GM18499 (cell line): ENCODE results near the gene SNX17.
A peak's percentile ranks its signal among the peaks of the same experiment; 100 is the strongest.
"Not testable (repeated sequence)": the region's sequence is repeated elsewhere in the genome, so short reads cannot be mapped to it uniquely, and the experiment has no call there.

Experiments used
- ATAC-seq: cut with Tn5 transposase; IDR thresholded peaks from one replicate; pipeline ENCODE4 v1.9.1; 2021; ENCODE audit warnings: moderate number of reproducible peaks; ENCODE audit not compliant: insufficient read depth, unreplicated experiment

SNX17 gene, protein sequence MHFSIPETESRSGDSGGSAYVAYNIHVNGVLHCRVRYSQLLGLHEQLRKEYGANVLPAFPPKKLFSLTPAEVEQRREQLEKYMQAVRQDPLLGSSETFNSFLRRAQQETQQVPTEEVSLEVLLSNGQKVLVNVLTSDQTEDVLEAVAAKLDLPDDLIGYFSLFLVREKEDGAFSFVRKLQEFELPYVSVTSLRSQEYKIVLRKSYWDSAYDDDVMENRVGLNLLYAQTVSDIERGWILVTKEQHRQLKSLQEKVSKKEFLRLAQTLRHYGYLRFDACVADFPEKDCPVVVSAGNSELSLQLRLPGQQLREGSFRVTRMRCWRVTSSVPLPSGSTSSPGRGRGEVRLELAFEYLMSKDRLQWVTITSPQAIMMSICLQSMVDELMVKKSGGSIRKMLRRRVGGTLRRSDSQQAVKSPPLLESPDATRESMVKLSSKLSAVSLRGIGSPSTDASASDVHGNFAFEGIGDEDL

DNA sequence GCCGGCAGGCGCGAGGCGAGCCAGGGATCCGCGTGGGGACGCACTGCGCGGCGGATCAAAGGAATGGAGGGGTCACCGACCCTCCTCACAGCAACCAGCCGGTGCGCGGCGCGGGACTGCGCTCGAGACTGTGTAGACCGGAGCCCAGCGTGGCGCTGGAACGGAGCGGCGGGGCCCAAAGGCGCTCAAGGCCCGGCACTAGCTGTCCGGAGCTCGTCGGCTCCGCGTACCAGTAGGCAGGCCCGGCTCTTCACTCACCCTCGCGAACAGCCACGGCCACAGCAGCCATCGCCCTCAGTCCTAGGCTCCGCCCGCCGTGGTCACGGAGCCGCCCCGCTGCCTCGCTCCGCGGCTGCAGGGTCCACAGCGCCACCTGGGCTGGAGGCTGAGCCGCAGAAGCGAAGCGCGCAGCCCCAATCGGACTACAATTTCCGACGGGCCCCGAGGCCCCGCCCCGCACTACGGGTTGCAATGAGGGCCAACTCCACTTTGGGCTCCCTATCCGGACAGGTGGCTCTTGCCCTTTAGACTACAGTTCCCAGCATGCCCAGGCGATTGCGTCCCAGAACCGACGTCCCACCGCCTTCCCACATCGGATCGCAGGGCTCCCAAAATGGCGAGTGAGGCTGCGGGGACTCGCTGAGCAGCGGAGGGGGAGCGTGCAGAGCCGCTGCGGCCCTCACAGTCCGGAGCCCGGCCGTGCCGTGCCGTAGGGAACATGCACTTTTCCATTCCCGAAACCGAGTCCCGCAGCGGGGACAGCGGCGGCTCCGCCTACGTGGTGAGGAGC lies at the start of gene SNX17, which contains the start of gene EIF2B4:
Gene SNX17, plus strand, starts transcription at position 591 of the 790 bp plus-strand sequence. Its CDS starts 128 bp downstream, at position 719.
Gene EIF2B4, minus strand, starts transcription at position 313 of the 790 bp plus-strand sequence. Its CDS starts 24 bp downstream, at position 289.
- ATAC-seq, result peak; percentile 74

DNA sequence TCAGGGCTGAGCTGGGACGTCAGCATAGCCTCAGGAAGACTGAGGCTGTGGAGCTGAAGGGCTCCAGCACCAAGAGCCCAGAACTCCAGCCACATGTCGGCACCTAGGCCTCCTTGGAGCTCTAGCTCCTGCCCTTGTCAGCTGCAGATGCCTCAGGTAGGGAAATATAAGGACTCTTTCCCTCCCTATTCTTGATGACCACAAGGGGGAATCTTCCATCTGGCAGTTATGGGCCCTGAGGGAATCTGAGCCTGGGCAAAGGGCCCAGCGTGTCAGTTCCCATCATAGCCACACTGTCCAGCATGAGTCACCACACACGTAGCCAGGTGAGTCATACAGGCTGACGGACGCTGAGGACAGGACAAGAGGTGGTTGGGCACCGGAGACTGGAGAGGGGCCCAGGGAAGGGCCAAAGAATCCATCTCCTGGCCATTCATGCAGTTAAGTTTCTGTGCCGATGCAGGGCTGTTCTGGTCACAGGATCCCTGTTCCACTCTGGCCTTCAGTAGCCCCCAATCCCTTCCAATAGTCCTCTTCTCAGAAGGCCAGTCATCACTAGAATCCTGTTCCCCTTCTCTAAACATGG lies 49.4 kb upstream of the SNX17 start:
- ATAC-seq, result no peak

DNA sequence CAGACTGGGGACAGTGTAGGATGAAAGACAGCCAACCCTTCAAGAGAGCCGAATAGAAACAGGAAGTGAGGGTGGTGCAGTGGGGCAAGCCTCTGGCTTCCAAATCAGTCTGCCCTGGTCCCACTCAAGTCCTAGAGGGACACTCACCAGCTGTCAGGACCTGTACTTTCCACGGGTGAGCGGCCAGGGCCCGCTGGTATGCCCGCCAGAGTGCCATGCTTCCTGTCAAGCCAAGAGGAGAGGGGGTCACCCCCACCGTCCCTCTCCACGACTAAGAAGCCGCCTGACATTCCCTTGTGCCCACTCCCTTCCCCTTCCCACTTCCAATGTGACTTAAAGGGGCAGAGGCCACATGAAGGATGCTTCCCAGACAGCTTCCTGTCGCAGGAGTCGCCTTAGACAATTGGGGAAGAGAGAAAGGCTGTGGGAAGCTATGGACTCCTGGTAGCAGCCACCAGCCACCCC lies 48.1 kb upstream of the SNX17 start:
- no peak for ATAC-seq

DNA sequence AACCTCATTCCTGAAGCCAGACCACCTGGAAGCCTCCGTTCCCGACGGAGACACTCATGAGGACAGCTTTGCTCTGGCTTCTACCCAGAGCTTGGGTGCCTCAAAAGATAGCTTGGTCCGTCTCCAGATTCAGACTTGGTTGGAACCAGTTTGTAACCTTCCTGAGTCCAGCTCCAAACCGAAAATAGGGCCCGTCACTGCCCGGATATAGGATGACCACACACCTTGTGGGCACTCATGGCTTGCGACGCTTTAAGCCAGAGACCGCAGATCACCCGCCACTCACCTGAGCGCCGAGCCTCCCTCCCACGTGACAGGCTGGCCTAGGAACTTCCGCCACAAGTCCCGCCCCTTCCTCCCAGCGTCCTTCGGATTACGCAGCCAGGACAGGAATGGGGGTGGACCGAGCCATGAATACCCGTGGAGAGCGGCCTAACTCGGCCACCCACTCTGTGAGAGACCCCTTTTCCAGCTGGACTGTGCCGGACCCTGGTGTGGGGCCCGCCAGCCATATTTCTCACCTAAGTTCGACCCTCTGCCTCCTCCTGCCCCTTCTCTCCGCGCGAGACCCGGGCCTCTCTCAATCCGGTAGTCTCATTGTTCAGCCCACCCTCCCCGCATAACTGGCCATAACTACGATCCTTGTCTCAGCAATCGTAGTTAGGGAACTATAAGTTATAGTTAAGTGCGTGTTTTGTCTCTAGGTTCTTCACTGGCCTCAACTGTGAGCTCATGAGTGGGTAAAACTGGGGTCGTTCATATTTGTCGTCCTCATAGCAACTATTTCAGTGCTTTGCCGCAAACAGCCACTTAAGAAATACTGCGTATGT lies 47.4 kb upstream of the SNX17 start, which contains the start of gene MPV17:
Gene MPV17, minus strand, starts transcription at position 332 of the 830 bp plus-strand sequence. CDS start 580 bp downstream, outside the sequence.
- ATAC-seq, result peak; percentile 59

DNA sequence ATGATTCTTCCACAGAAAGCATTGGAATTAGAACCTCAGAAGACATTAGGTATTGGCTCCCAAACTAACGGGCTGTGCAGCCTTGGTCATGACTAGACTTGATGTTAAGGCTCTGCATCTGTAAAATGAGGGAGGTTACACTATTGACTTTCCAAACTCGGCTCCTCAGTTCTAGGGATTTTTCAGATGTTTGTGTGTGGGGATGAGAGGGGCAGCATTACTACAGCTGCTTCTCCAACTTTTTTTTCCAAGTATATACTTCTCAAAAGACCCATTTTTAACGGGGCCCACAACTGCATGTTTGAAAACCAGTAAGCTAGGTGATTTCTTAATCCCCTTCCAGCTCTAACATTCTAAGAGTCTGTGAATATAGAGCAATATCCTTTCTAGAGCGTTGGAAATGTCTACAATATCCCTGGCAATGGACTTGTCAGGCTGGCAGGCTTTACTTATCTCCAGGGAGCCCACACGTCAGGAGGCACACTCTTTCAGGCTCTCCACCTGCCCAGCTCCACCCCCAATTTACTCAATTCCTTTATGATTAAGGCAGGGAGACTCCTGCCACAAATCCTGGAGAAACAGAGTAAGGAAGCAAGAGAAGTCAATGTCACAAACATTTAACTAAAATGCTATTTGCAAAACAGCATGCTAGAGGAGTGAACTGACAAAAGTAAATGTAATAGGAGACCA lies 46.7 kb upstream of the SNX17 start:
- no peak for ATAC-seq

DNA sequence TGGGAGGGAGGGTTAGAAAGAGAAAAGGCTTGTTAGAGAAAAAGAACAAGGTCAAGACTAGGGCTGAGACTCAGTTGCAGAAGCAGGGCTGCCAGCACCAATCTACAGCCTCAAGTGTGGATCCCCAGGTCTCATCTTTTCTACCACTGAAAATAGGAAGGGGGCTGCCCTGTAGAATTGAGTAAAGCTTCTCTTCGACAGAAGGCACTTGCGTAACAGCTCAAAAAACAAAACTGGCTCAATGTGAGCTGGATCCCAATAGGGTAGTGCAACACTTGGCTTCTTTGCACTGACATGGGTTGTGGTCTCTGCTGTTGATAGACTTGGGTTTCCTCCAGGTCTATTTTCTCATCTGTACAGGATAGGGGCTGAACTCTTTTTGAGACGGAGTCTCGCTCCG lies 45.7 kb upstream of the SNX17 start:
- ATAC-seq, result no peak

DNA sequence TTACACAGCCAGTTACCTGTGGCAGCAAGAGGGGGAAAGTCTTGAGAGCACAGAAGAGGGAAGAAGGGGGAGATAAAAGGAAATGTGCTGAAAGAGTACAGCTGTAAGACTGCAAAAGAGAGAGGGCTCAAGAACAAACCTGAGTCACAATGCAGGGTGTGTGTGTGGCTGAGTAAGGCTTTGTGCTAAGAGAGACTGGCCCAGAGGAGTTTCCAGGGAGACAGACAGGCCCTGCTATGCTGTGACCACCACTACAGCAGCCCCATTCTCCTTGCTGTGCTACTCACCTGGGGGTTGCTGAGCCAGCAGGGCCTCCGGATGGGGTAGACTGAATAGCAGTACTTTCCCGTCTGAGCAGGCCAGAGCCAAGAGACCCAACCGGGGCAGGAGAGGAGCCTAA lies 35.1 kb upstream of the SNX17 start:
- no peak for ATAC-seq

DNA sequence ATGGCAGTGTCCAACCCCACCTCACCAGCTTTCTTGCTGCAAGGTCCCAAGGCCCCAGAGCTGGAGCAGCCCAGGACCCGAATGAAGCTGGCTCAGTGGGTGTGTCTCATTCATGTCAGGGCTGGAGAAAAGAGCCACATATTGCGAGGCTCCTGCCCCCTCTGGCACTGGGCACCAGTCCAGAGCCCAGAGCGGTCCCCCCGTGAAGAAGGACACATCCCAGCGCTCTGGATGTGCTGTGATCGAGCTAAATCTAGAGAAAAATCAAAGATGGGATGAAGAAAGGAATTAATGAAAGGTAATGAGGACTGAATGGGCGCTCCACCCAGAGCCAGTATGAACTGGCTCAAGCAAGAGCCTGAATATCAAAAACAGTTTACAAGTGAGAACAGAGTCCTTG lies 34.2 kb upstream of the SNX17 start:
- no peak for ATAC-seq

DNA sequence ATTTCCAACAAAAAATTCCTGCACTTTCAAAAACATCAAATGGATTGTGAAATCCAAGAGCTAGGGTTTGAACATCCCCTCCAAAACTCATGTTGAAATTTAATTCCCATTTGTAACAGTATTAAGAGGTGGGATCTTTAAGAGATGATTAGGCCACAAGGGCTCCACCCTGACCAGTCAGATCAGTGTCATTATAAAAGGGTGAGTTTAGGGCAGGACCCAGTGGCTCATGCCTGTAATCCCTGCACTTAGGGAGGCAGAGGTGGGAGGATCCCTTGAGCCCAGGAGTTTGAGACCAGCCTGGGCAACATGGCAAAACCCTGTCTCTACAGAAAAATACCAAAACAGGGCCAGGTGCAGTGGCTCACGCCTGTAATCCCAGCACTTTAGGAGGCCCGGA lies 22.8 kb upstream of the SNX17 start:
- no peak for ATAC-seq

DNA sequence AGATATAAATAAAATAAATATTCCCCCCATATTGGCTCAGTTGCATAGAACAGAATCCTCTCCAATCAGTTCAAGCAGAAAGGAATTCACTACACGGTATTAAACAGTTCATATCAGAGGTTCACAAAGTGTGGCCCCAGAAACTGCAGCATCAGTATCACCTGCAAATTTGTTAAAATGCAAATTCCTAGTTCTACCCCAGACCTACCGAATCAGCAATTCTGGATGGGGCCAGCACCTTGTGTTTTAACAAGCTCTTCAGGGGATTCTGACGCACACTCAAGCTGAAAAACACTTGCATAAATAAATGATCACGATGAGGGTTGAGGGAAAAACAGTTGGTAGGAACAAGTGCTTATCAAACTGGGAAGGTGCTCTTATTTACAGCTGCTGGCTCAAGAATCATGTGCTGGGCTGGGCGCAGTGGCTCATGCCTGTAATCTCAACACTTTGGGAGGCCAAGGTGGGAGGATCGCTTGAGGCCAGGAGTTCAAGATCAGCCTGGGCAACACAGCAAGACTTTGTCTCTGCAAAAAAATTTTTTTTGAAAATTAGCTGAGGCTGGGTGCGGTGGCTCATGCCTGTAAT lies 20.2 kb upstream of the SNX17 start:
- ATAC-seq, result no peak

DNA sequence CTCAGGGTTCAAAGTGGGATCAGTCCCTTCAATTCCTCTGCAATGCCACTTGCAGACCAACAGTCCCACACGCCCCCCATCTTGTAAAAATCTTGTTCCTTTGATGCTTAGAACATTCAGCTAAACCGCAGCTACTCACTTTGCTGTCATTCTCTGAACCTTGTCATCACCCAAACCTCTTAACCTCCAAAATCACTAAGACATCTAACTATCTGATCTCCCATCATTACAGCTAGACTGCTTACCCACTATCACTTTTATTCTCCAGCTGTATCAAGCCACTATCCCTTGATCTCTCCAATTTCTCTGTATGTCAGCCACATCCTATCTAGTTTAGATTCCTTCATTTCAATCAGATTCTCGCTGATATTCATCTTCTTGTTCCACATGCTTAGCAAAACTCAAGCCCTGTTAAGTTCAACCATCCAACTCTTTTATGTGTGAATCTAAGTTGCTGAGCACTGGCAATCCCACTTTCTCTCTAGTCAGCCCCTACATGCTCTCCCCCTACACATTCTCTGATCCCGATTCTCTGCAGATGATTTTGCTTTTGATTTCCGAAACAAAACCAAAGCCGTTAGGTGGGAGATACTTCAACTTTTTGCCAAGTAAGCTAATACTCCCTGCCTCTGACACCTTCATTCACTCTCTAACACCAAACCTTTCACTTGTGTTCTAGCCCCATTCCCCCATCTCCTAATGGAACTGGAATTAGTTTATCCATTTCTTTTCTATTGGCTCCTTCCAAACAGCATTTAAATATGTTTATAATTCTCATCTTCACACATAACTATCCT lies 18.4 kb upstream of the SNX17 start:
- ATAC-seq, result no peak

DNA sequence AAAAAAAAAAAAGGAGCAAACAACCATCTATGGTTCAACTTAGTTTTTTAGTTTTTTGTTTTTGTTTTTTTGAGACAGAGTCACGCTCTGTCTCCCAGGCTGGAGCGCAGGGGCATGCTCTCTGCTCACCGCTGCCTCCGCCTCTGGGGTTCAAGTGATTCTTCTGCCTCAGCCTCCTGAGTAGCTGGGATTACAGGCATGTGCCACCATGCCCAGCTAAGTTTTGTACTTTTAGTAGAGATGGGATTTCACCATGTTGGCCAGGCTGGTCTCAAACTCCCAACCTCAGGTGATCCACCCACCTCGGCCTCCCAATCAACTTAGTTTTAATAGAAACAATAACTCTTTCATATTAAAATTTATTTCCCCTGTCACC lies 17.0 kb upstream of the SNX17 start:
- ATAC-seq, result not testable (repeated sequence)

DNA sequence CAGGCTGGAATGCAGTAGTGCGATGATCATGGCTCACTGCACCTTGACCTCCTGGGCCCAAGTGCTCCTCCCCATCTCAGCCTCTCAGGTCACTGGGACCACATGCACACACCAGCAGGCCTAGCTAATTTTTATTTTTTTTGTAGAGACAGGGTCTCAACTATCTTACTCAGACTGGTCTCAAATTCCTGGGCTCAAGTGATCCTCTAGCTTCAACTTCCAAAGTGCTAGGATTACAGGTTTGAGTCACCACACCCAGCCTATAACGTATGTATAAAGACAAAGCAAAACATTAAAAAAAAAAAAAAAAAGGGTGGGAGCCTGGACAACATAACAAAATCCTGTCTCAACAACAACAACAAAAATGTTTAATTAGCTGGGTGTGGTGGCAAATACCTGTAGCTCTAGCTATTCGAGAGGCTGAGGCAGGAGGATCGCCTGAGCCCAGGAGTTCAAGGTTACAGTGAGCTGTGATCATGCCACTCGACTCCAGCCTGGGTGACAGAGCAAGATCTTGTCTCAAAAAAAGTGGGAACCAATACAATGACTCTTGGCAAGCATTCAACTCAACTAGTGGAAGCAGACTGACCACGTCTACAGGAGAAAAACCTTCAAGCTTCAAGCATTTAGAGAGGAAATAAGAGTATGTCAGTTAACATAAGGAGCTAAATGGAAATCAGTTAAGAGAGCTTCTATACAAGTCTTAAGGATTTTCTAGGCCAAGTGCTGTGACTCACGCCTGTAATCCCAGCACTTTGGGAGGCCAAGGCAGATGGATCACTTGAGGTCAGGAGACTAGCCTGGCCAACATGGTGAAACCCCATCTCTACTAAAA lies 16.4 kb upstream of the SNX17 start:
- no peak for ATAC-seq

DNA sequence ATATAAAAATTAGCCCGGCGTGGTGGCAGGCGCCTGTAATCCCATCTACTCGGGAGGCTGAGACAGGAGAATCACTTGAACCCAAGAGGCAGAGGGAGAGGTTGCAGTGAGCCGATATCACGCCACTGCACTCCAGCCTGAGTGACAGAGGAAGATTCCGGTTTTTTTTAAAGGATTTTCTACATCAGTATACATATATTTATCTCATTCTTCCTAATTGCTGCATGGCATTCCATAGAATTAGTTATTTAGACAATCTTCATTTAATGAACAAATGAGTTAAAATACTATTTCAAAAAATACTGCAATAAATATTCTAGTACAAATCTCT lies 15.9 kb upstream of the SNX17 start:
- no peak for ATAC-seq

DNA sequence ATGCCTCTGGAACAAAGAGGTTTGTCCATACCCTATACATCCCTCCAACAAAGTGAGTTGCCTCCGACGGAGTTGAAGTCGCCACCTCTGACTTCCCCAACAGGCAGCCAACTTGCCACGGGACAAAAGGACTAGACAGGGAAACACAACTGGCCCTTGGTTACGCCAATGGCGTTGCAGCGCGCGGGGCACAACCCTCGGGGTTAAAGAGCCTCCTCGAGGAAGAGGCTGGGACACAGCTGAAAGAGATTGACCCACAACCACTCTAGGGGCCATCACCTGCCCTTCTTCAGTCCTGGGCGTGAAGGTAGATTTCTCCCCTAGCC lies 14.4 kb upstream of the SNX17 start:
- ATAC-seq, result peak; percentile 23

DNA sequence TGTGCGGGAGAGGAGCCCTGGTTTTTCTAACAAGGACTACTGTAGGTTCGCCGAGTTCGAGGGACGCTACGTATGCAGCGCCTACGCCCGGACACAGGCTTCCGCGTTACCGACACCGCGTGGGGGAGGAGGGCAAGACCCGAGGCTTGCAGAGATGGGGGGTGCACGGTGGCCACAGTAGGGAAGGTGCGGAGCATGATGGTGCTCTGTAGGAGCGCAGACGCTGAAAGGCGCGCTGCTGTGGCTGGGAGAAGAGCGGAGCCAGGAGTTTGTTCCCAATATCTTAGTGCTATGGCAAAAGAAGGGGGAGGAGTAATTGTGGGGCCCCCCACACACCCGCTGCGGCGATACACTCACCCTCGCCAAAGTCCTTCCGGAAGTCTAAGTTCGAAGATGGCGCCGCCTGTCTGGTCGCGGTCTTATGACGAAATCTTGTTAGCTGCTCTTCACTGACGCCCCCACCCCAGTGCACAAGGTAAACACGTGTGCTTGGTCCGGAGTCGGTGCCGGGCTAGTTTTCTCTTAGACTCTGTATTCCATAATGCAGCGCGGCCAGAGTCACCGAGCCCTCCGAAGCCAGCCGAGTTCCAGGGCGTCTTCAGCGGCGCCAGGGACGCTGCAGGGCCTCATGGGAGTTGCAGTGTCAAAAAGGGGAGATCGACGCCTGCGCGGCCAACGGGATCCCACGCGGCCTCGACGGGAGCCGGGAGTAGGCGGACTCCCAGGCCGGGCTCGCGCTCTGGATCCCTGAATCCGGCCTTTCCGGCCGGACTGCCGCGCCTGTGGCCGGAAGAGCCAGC lies 13.8 kb upstream of the SNX17 start, which contains the start of gene GTF3C2:
Gene GTF3C2, minus strand, starts transcription at position 383 of the 800 bp plus-strand sequence. CDS start 13,210 bp downstream, outside the sequence.
- ATAC-seq, result peak; percentile 60
